GM19324 (cell line): ENCODE results near the gene TRIM66.
A peak's percentile ranks its signal among the peaks of the same experiment; 100 is the strongest.
"Not testable (repeated sequence)": the region's sequence is repeated elsewhere in the genome, so short reads cannot be mapped to it uniquely, and the experiment has no call there.

Experiments used
- ATAC-seq: cut with Tn5 transposase; IDR thresholded peaks from one replicate; pipeline ENCODE4 v1.9.1; 2021; ENCODE audit warnings: mild to moderate bottlenecking, moderate library complexity; ENCODE audit not compliant: unreplicated experiment, low FRiP score

The TRIM66 gene

DNA sequence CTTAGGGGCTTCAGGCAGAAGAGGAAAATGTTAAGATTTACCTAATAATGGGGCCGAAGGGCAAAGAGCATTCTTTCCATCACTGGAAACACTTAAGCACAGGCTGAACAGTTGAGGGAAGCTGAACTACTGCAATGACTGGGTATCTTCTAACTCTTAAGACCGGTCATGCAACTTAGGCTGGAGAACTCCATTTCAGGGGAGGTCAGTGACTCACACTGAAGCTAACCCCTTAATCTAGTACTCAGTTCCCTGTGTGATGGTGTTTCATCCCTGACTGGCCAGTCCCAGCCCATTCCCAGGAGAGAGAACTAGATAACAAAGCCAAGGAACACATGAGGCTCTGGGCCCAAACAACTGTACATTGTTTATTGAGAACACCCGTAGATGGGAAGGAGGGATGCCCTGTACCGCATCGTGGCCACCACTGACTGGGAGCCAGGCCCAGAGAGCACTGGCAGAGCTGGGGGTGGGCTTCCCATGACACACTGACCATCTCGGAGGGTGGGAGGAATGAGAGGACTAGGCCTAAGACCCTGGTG lies 10.6 kb upstream of the TRIM66 start:
- no peak for ATAC-seq

DNA sequence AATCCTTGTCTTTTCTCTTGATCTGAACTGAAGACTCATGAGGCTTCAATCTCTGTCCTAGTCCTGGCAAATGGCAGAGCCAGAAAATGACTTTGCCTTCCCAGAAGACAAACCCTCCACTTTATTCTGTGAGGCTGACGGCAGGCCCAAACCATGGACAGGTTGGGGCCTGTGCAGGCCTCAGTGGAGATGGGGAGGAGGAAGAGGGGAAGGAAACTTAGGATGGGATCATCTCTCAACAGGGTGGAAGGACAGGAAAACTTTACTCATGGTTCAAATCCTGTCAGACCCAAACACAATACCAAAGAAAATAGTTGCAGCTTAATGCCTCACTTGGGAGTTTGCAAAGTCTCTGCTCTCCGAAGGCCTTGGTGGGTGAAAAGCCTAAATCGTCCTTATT lies 10.0 kb upstream of the TRIM66 start:
- no peak for ATAC-seq

DNA sequence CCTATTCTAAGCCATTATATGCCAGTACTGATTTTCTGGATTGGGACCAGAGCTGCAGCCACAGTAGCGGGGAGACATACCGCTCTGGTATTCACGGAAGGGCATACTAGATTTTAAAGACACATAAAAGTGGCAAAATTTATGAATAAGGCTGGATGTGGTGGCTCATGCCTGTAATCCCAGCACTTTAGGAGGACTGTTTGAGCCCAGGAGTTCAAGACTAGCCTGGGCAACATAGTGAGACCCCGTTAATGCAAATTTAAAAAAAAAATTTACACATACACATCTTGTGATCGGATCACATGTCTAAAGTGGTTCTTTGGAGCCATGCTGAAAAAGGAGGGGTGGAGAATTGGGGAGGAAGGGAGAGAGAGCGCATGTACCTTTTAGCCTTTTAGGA lies 9.1 kb upstream of the TRIM66 start:
- ATAC-seq: no peak

DNA sequence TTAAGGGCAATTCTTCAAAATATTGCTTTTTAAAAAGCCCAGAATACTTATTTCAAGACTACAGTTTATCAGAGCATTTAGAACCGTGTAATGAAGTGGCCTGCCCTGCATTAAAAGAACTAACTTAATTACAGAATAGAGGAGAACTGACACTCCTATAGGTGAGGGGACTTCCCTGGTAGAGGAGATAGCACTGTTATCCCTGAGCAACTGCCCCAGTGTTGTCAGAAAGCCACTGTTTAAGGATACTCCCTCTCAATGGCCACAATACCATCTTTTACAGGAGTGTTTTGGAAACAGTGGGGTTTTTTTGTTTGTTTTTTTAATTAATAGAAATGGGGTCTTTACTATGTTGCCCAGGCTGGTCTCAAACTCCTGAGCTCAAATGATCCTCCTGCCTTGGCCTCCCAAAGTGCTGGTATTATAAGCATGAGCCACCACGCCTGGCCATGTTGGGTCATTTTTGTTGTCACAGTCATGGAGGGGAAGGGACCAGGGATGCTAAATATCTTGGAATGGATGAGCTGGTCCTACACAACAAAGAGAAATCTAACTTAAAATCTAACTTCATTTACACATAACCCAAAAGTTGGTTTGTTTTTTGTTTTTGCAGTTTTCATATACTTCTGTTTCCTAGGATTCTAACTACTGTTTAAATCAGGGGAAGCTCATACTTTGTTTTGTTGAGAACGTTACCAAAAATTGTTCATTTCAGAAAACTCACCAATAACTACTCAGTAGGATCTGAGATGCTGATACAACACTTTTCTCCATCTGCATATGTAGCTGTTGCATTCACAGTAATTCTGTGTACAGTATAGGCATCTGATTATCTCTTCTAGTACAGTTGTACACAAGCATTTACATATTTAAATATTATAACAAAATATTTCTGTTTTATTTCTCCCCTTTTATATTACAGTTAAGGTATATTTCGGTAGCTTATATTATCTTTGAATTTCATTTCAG lies 8.2 kb upstream of the TRIM66 start:
- no peak for ATAC-seq

- ATAC-seq: no peak
Measured at GRCh38 chr11:8689726-8690255, 7.3 kb upstream of the TRIM66 start.

DNA sequence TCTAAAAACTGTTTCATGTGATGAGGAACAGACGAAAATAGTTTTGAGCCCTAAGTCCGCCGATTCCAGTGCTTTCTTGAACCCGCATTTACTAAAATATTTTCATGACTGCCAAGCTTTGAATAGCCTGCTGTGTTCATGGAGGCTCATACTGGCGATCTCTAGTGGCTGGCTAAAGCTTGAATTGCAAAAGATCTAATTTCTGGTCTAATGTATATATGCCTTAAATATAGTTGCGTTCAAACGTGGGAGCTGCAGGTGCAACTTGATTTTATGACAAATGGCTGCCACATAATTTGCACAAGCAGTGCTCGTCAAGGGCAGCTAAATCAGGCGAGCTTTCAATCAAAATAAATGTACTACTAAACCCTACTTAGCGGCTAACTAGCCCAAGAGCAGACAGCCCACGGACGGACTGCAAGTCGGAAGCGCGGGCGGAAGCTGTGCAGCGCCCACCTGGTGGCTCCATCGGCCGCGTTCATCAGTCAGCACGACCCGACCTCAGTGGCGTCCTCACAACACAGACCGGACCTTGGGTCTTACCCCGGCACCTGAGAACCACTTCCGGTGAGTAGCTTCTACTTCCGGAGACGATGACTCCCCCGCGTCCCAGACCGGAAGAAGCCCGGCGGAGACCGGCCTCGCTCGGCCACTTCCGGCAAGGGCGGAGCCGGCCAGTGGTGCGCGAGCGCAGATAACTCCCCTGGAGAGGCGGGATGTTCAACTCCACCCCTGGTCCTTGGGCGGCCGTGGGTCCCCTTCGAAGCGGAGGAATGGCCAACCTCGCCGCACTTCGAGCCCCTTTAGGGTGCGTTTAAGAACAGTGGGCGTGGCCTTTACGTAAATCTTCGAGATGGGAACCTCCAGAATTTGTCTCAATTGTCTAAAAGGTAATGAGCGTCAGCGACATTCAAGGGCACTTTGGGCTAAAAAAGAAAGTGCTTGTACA lies 6.2 kb upstream of the TRIM66 start:
- peak; percentile 98 for ATAC-seq

GRCh38 chr11:8686325-8686724 lies 3.9 kb upstream of the TRIM66 start:
- no peak for ATAC-seq

GRCh38 chr11:8685820-8686219 lies 3.4 kb upstream of the TRIM66 start:
- ATAC-seq: no peak

DNA sequence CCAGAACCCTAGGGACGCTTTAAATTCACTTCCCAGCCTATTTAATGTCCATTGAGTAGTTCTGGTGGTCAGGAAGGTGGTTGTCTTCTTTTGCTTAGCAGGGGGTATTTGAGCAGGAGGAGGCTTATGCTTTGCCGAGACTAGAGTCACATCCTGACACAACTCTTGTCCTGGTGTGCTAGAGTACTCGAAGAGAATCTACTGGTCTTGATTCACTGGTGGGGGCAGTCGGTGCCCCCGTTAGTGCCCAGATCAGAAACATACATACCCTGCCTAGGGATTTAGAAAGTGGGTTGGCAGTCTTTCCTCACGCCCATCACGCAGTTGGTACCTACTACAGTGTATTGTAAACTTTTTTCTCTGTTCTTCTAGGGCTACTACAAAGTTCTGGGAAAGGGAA lies 2.8 kb upstream of the TRIM66 start:
- no peak for ATAC-seq

GRCh38 chr11:8684600-8685290 lies 2.3 kb upstream of the TRIM66 start:
- ATAC-seq: no peak

DNA sequence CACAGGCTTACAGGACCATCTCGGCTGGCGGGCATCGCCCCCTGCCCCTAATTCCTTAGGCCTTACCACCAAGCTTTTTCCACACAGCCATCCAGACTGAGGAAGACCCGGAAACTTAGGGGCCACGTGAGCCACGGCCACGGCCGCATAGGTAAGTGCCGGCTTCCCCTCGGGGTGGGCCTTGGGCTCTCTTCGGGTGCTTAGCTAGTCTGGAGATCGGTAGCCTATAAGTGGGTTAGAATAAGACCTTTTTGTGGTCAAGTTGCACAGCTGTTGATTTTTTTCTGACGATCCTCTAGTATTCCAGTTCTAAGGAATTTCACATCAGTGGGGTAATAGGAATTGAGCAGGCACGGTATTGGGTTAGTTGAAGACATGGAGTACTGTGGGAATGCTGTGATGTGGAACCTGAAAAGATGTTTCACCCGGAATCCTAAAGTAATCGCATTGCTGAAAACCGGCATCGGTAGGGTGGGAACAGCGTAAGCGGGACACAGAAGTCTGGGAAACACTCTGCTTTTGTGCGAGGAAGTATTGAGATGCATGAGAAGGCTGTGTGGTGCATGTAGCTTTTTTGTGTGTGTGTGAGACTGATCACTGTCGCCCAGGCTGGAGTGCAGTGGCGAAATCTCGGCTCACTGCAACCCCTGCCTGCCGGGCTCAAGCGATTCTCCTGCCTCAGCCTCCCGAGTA lies 796 bp upstream of the TRIM66 start:
- no peak for ATAC-seq

DNA sequence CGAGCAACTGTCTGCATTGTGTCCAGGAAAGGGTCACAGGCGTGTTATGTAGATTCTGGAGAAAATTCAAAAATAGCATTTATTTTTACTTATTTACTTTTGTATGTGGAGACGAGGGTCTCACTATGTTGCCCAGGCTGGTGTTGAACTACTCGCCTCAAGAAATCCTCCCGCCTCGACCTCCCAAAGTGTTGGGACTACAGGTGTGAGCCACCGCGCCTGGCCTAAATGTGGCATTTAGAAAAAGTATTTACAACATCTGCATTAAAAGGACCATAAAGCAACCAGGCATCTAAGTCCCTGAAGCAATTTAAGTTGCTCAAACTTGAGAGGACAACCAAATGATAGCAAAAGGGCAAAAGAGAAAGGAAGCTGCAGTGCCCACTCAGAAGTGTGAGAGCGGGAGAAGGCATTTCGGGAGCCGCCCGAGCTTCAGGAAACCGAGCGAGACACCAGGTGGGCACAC lies 595 bp downstream of the TRIM66 start:
- ATAC-seq: no peak

GRCh38 chr11:8679006-8679405 lies 3.5 kb downstream of the TRIM66 start:
- ATAC-seq: no peak

DNA sequence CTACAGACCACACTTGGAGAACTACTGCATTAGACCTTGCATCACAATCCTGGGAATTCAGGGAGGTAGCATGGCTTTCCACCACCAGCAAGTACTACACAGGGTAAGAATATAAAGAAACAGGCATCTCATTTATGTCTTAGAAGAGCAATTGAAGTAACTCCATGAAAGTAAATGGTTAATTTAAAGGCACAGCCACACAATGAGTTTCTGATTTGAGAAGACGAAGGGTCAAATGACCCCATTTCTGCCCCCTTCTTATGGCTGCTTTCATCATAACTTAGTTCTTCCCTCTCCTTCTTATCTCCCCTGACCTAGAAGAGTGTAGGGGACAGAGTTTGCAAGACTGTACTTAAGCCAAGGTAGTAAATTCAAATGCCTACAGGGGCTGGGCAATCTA lies 6.0 kb downstream of the TRIM66 start:
- no peak for ATAC-seq

- ATAC-seq: no peak
Measured at GRCh38 chr11:8674859-8675258, 7.6 kb downstream of the TRIM66 start.

GRCh38 chr11:8672346-8672745 lies 10.1 kb downstream of the TRIM66 start:
- no peak for ATAC-seq

DNA sequence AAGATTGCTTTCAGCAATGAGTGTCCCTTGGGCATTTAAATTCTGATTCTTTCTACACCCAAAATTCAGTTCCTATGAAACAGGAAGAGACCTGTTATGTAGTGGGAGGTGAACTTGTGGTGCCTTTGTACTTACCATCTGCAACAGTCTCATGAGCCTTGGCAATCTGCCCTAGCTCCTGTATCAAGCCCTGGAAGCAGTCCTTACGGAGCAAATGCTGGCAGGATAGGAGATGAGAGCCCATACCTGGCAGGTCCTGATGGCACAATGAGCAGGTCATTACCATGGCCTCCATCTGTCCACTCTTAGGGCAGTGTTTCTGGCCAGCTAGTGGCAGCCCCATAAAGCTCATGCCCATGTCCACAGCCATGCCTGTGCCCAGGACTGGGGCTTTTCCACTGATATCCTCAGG lies 10.8 kb downstream of the TRIM66 start:
- no peak for ATAC-seq

DNA sequence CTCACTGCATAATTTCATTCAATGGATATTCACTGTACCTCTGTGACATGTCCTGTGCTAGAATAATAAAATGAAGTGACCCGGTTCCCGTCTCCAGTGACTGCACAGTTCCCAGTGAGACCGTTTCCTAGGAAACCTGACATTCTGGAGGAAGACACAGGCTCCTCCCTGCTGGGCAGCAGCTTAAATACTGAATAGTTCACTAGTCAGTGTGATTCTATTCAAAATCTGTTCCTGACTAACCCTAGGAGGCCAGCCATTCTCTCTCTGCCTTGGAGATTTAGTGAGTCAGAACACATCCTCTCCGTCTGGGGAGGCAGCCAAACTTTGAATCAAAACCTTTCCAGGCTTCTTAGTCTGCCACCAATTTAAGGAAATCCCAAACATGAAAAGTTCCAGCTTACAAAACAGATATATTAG lies 11.3 kb downstream of the TRIM66 start:
- no peak for ATAC-seq

DNA sequence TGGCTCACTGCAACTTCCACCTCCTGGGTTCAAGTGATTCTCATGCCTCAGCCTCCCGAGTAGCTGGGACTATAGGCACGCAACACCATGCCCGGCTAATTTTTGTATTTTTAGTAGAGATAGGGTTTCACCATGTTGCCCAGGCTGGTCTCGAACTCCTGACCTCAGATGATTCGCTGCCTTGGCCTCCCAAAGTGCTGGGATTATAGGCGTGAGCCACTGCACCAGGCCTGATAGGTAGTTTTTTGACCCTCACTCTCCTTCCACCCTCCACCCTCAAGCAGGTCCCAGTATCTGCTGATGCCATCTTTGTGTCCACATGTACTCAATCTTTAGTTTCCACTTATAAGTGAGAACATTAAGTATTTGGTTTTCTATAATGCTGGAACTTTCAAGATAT lies 12.4 kb downstream of the TRIM66 start:
- ATAC-seq: not testable (repeated sequence)
